Measurements from ENCODE around the gene CYP1A1.

CYP1A1 gene

GRCh38 chr15:74725225-74725774, at the start of gene CYP1A1:
TSS of gene CYP1A1 (minus strand) at chr15:74725528. CDS start at chr15:74723097, 2,431 bp downstream.
- DNase-seq (ENCODE audit: low read depth in 2 of 2), result no peak
- no peak for TF ChIP-seq CTCF (IDR thresholded peaks at IDR 0.05; ENCODE audit: low read depth, low read length)

GRCh38 chr15:74773731-74774252, 48.5 kb upstream of the CYP1A1 start:
- DNase-seq (ENCODE audit: low read depth in 2 of 2), result no peak
- TF ChIP-seq CTCF (IDR thresholded peaks at IDR 0.05; ENCODE audit: low read depth, low read length), result no peak
- H3K4me3 ChIP-seq (replicated peaks in 1 of 2; ENCODE audit: low read depth in 2 of 2, low read length in 2 of 2), result no peak overlapping the region

More at GRCh38 chr15:74725225-74725774, at the start of gene CYP1A1:
- H3K4me3 ChIP-seq (replicated peaks in 1 of 2; ENCODE audit: low read depth in 2 of 2, low read length in 2 of 2), result peak within 1 kb of the TSS; percentile 51 to 57

DNA sequence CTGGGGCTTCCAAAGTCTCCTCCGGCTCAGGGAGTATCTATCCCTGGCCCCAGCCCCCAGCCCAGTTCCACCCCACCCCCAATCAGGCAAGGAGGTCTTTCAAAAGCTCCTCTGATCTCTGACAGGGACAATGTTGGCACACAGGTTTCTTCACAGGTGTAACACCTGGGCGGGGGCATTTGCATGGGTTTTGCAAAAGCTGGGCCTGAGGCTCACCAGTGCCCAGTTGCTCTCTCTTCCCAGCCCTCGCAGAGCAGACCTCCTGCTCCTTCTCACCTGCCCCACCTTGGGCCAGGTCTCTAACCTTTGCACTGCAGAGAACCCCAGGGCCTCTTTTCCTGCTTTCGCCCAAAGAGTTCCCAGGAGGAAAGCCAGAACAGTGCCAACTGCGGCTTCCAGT, 48.0 kb upstream of the CYP1A1 start:
- no peak for DNase-seq (ENCODE audit: low read depth in 2 of 2)
- no peak for TF ChIP-seq CTCF (IDR thresholded peaks at IDR 0.05; ENCODE audit: low read depth, low read length)
- H3K4me3 ChIP-seq (replicated peaks in 1 of 2; ENCODE audit: low read depth in 2 of 2, low read length in 2 of 2), result no peak overlapping the region

DNA sequence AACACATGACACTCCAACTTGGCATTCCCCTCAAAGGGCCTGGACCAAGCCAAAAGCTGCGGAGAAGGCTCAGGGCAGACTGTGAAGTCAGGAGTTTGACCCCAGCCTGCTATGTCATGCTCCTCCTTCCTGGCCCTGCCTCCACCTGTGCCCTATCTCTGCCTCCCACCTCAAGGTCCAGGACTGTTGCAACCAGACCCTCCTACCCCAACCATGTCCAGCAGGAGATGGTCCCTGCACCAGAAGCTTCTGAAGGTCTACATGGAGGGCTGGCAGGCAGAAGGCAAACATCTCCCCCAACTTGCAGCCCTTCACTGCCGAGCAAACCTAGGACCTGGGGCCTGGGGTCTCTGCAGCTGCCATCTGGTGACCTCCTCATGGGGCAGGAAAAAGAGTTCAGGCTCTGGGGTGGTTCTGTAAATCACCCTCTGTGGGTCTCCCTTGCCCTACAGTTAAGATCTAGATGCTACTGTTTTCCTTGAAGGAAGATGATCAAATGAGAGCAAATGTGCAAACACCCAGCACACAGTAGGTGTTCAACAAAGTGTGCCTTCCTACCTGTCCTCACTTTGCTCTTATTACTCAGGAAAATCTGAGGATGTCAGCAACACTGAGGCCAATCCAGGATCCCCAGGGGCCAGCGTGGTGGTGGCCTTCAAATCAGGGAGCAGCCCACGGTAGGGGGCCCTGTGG, 45.0 kb upstream of the CYP1A1 start:
- no peak overlapping the region for H3K4me3 ChIP-seq (replicated peaks in 1 of 2; ENCODE audit: low read depth in 2 of 2, low read length in 2 of 2)
- DNase-seq (ENCODE audit: low read depth in 2 of 2), result no peak
- no peak for TF ChIP-seq CTCF (IDR thresholded peaks at IDR 0.05; ENCODE audit: low read depth, low read length)

DNA sequence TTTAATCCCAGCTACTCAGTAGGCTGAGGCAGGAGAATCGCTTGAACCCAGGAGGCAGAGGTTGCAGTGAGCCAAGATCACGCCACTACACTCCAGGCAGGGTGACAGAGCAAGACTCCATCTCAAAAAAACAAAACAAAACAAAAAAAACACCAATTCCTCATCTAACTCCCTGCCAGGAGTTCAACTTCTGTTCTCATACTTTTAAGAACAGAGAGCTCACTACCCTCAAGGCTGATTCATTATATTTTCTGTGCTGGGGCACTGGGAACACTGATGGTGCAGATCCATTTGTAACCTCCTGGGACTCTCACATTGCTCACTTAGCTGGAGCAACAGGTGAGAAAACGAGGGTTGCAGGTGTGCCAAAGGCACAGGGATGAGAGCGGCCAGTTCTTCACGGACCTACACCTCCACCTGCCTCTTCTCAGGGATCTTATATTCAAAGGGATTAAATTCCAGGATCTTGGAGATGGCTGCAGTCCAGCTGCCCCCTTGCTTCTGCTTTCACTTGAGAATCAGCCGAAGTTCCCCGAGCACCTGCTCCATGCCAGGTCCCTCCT, 44.2 kb upstream of the CYP1A1 start:
- no peak overlapping the region for H3K4me3 ChIP-seq (replicated peaks in 1 of 2; ENCODE audit: low read depth in 2 of 2, low read length in 2 of 2)
- TF ChIP-seq CTCF (IDR thresholded peaks at IDR 0.05; ENCODE audit: low read depth, low read length), result no peak
- no peak for DNase-seq (ENCODE audit: low read depth in 2 of 2)

DNA sequence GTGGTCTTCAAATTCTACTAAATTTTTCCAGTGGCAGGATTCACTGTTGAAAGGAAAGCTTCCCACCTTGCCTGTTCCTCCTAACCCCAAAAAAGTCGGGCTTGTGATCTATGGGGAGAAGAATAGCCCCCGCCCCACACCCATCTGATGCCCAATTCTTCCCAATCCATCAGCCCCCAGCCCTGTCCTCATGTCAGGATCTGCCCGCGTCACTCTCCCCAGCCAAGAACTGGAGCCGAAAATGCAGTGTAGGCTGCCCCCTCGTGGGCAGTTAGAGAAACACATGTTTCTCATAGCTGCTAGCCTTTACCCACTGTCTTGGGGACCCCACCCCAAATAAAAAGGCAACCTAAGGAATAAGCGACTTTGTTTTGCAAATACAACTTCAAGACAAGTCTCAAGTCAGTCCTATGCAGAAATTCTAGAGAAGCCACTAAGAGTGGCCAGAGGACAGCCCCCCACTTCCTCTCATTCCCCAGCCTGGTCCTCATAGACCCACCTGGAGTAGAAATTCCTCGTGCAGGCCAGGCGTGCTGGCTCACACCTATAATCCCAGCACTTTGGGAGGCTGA, 43.5 kb upstream of the CYP1A1 start:
- TF ChIP-seq CTCF (IDR thresholded peaks at IDR 0.05; ENCODE audit: low read depth, low read length), result peak; percentile 74
- H3K4me3 ChIP-seq (replicated peaks in 1 of 2; ENCODE audit: low read depth in 2 of 2, low read length in 2 of 2), result no peak overlapping the region
- peak; percentile 58 to 61 for DNase-seq (ENCODE audit: low read depth in 2 of 2)

Measured in cardiac fibroblast (primary cell).